IMR-90 (cell line): Measurements from ENCODE around the gene ATOH8. TPM values are rescaled to one million over a fixed set of nuclear protein-coding genes. Genes with fewer than 3 reads are reported as not detected.

ENCODE experiments used
- ATAC-seq: fragments of 200-7000 bp; cut with Tn5 transposase; 2 replicates; pipeline ENCODE4 v1.9.1; 2020; ENCODE audit warnings: low read depth, mild to moderate bottlenecking, moderate library complexity
- BruUV-seq: library from RNA; stranded (reverse); fragments of 400-500 nt; replicated peaks from 2 replicates; lab custom pipeline; 2021; lab: Mats Ljungman, UMichigan
- CTCF ChIA-PET: fragments of 300-600 bp; formaldehyde crosslinking; extraction: SDS; loops from one replicate; lab custom pipeline; 2021; ENCODE audit warnings: antibody characterized with exemption; lab: Yijun Ruan, JAX
- POLR2A ChIA-PET: fragments of 300-600 bp; sonication (Branson Sonifier 250); formaldehyde crosslinking; loops from one replicate; lab custom pipeline; 2022; ENCODE audit warnings: antibody characterized with exemption; ENCODE audit not compliant: unreplicated experiment; lab: Charles Lee
- DNase-seq: peaks from one replicate; pipeline ENCODE4 v3.0.0; 2013
- H2AFZ ChIP-seq: replicated peaks from 2 replicates; pipeline ENCODE3; 2013; ENCODE audit warnings: low read length, mild to moderate bottlenecking; ENCODE audit not compliant: poor library complexity
- H2AK5ac ChIP-seq: 2 replicates; pipeline ENCODE4 v1.6.1; 2013; ENCODE audit warnings: low read depth, low read length, inconsistent platforms
- H2AK9ac ChIP-seq: replicated peaks from 2 replicates; pipeline ENCODE3; 2013; ENCODE audit warnings: mild to moderate bottlenecking, low read depth, low read length, moderate library complexity; ENCODE audit not compliant: poor library complexity
- H2BK120ac ChIP-seq: 2 replicates; pipeline ENCODE4 v1.6.1; 2013; ENCODE audit warnings: low read depth, low read length, inconsistent platforms
- H2BK15ac ChIP-seq: 3 replicates; pipeline ENCODE4 v1.6.1; 2013; ENCODE audit warnings: low read depth, low read length, inconsistent platforms
- H2BK20ac ChIP-seq: 2 replicates; pipeline ENCODE4 v1.6.1; 2013; ENCODE audit warnings: low read depth, mild to moderate bottlenecking, inconsistent platforms, low read length, moderate library complexity
- H2BK5ac ChIP-seq: 2 replicates; pipeline ENCODE4 v1.6.1; 2013; ENCODE audit warnings: mild to moderate bottlenecking, low read depth, low read length, inconsistent platforms; ENCODE audit not compliant: poor library complexity, severe bottlenecking
- H3K14ac ChIP-seq: replicated peaks from 2 replicates; pipeline ENCODE4 v1.6.1; 2013; ENCODE audit warnings: low read depth, low read length, inconsistent platforms
- H3K18ac ChIP-seq: 2 replicates; pipeline ENCODE4 v1.6.1; 2013; ENCODE audit warnings: low read depth, low read length, control low read depth
- H3K23ac ChIP-seq: 2 replicates; pipeline ENCODE4 v1.6.1; 2013; ENCODE audit warnings: low read depth, low read length, inconsistent platforms
- H3K27ac ChIP-seq: 2 replicates; pipeline ENCODE4 v1.5.1; 2013; ENCODE audit warnings: mild to moderate bottlenecking, control low read depth, low read length; ENCODE audit not compliant: insufficient read depth
- H3K27me3 ChIP-seq: 2 replicates; pipeline ENCODE4 v1.6.1; 2013; ENCODE audit warnings: low read length; ENCODE audit not compliant: control insufficient read depth, insufficient read depth
- H3K36me3 ChIP-seq: 2 replicates; pipeline ENCODE4 v1.6.1; 2013; ENCODE audit warnings: low read length, mixed read lengths; ENCODE audit not compliant: control insufficient read depth, insufficient read depth
- H3K4ac ChIP-seq: 2 replicates; pipeline ENCODE4 v1.6.1; 2013; ENCODE audit warnings: low read depth, low read length, inconsistent platforms
- H3K4me1 ChIP-seq: 2 replicates; pipeline ENCODE4 v1.6.1; 2013; ENCODE audit warnings: low read length, mixed read lengths; ENCODE audit not compliant: control insufficient read depth, insufficient read depth
- H3K4me2 ChIP-seq: 2 replicates; pipeline ENCODE4 v1.6.1; 2013; ENCODE audit warnings: low read depth, mild to moderate bottlenecking, control low read depth, low read length, moderate library complexity
- H3K4me3 ChIP-seq: 2 replicates; pipeline ENCODE4 v1.5.1; 2013; ENCODE audit warnings: low read depth, mild to moderate bottlenecking, control low read depth, low read length, moderate library complexity; ENCODE audit not compliant: insufficient read depth
- H3K56ac ChIP-seq: 2 replicates; pipeline ENCODE4 v1.6.1; 2013; ENCODE audit warnings: low read length, inconsistent platforms; ENCODE audit not compliant: insufficient read depth; ENCODE audit errors: extremely low read depth
- H3K79me1 ChIP-seq, 2 experiments: 2 replicates each; pipeline ENCODE4 v1.6.1; 2013; ENCODE audit warnings: low read length in 2 of 2, inconsistent platforms in 1 of 2, low read depth in 1 of 2
- H3K9ac ChIP-seq: 2 replicates; pipeline ENCODE4 v1.6.1; 2013; ENCODE audit warnings: low read depth, low read length, control low read depth
- H3K9me1 ChIP-seq: 2 replicates; pipeline ENCODE4 v1.6.1; 2013; ENCODE audit warnings: low read length, inconsistent platforms; ENCODE audit not compliant: insufficient read depth
- H3K9me3 ChIP-seq: 2 replicates; pipeline ENCODE4 v1.6.1; 2013; ENCODE audit warnings: low read length; ENCODE audit not compliant: control insufficient read depth, insufficient read depth
- H4K20me1 ChIP-seq: 2 replicates; pipeline ENCODE4 v1.6.1; 2013; ENCODE audit warnings: low read length, inconsistent platforms; ENCODE audit not compliant: insufficient read depth
- H4K5ac ChIP-seq: 2 replicates; pipeline ENCODE4 v1.6.1; 2013; ENCODE audit warnings: mild to moderate bottlenecking, low read depth, low read length, control low read depth
- H4K8ac ChIP-seq, 2 experiments: 2 replicates each; pipeline ENCODE4 v1.6.1; 2013; ENCODE audit warnings: low read depth in 2 of 2, low read length in 2 of 2, control low read depth in 1 of 2, inconsistent platforms in 1 of 2
- H4K91ac ChIP-seq: 2 replicates; pipeline ENCODE4 v1.6.1; 2013; ENCODE audit warnings: low read depth, low read length, inconsistent platforms; ENCODE audit not compliant: insufficient read depth
- BHLHE40 ChIP-seq: fragments of 150-350 bp; IDR thresholded peaks from 2 replicates; pipeline ENCODE4 v1.6.1; 2016; ENCODE audit warnings: mild to moderate bottlenecking, low read depth, low read length
- CEBPB ChIP-seq: IDR thresholded peaks from 2 replicates; pipeline ENCODE4 v1.6.1; 2012; ENCODE audit warnings: low read depth, low read length, improper control_type of control experiment
- CHD1 ChIP-seq: IDR thresholded peaks from 2 replicates; pipeline ENCODE4 v1.6.1; 2012; ENCODE audit warnings: low read depth, low read length, improper control_type of control experiment
- CTCF ChIP-seq: conservative IDR thresholded peaks from 2 replicates; pipeline ENCODE4 v1.5.1; 2012; ENCODE audit warnings: mild to moderate bottlenecking, low read depth, low read length, improper control_type of control experiment
- FOS ChIP-seq: fragments of 150-350 bp; IDR thresholded peaks from 2 replicates; pipeline ENCODE4 v1.6.1; 2016; ENCODE audit warnings: low read depth, low read length
- MAFK ChIP-seq: IDR thresholded peaks from 2 replicates; pipeline ENCODE4 v1.6.1; 2012; ENCODE audit warnings: low read depth, low read length, improper control_type of control experiment
- MAZ ChIP-seq: IDR thresholded peaks from 2 replicates; pipeline ENCODE4 v1.6.1; 2012; ENCODE audit warnings: low read depth, mild to moderate bottlenecking, low read length, improper control_type of control experiment, moderate library complexity, borderline replicate concordance
- MXI1 ChIP-seq: IDR thresholded peaks from 2 replicates; pipeline ENCODE4 v1.6.1; 2012; ENCODE audit warnings: low read depth, mild to moderate bottlenecking, low read length, moderate library complexity, borderline replicate concordance
- NFE2L2 ChIP-seq: fragments of 150-350 bp; IDR thresholded peaks from 2 replicates; pipeline ENCODE4 v1.6.1; 2016; ENCODE audit warnings: low read depth, mild to moderate bottlenecking, low read length
- POLR2A ChIP-seq: IDR thresholded peaks from 2 replicates; pipeline ENCODE4 v1.6.1; 2012; ENCODE audit warnings: mild to moderate bottlenecking, low read depth, low read length
- RAD21 ChIP-seq: IDR thresholded peaks from 2 replicates; pipeline ENCODE4 v1.6.1; 2012; ENCODE audit warnings: low read length, improper control_type of control experiment
- RCOR1 ChIP-seq: IDR thresholded peaks from 2 replicates; pipeline ENCODE4 v1.6.1; 2012; ENCODE audit warnings: mild to moderate bottlenecking, low read length, improper control_type of control experiment; ENCODE audit not compliant: insufficient replicate concordance
- RFX5 ChIP-seq: IDR thresholded peaks from 2 replicates; pipeline ENCODE4 v1.8.0; 2012; ENCODE audit warnings: low read depth, mild to moderate bottlenecking, low read length, moderate library complexity
- SMC3 ChIP-seq: fragments of 150-350 bp; IDR thresholded peaks from 2 replicates; pipeline ENCODE4 v1.6.1; 2016; ENCODE audit warnings: low read depth, mild to moderate bottlenecking, antibody characterized with exemption, low read length, moderate library complexity
- USF2 ChIP-seq: fragments of 150-350 bp; IDR thresholded peaks from 2 replicates; pipeline ENCODE4 v1.6.1; 2017; ENCODE audit warnings: mild to moderate bottlenecking, antibody characterized with exemption, low read length, low read depth
- WGBS, 2 experiments: methylation state at CpG; one replicate each; pipeline versions ENCODE4 v1.1.5 to v1.1.7; 2013; ENCODE audit warnings: missing lambda C conversion rate in 2 of 2; ENCODE audit not compliant: insufficient read length in 1 of 2; ENCODE audit errors: extremely low coverage in 2 of 2; 5-methylcytosine and 5-hydroxymethylcytosine counted together
- dilution Hi-C: fragments of 300-500 bp; cut with HindIII; formaldehyde crosslinking; loops from one replicate; pipeline ENCODE4 v1.14.3; 2018; ENCODE audit warnings: low sequenced_read_pairs; ENCODE audit not compliant: unreplicated experiment
- in situ Hi-C: fragments of 300-500 bp; cut with MboI; formaldehyde crosslinking; loops from 3 replicates; pipeline ENCODE4 v1.14.3; 2019; ENCODE audit warnings: low sequenced_read_pairs, inconsistent platforms, mixed read lengths
- intact Hi-C: fragments of 100-400 bp; cut with micrococcal nuclease; formaldehyde crosslinking; loops from 2 replicates; pipeline ENCODE4 v1.10.0; 2022
- polyA plus RNA-seq, 3 experiments: library from polyadenylated mRNA; depleted of rRNA; stranded (reverse); fragments of >200 nt; gene quantifications; 2 replicates each; pipeline ENCODE4 v1.2.3, GENCODE V29; 2012; ENCODE audit warnings: low replicate concordance in 1 of 3
- total RNA-seq: library from RNA; depleted of rRNA; stranded (reverse); fragments of >200 nt; gene quantifications from 2 replicates; pipeline ENCODE4 v1.2.3, GENCODE V29; 2012
- TF ChIP-seq, protein P1 (sequence below): fragments of 150-350 bp; IDR thresholded peaks from 2 replicates; pipeline ENCODE4 v1.6.1; 2016; ENCODE audit warnings: low read depth, mild to moderate bottlenecking, low read length, moderate library complexity, borderline replicate concordance

The ATOH8 gene
- total and polyA plus RNA-seq, 2 of the 4 experiments (the other 2 are of a cell fraction), result 7.9 to 9.0 TPM

DNA sequence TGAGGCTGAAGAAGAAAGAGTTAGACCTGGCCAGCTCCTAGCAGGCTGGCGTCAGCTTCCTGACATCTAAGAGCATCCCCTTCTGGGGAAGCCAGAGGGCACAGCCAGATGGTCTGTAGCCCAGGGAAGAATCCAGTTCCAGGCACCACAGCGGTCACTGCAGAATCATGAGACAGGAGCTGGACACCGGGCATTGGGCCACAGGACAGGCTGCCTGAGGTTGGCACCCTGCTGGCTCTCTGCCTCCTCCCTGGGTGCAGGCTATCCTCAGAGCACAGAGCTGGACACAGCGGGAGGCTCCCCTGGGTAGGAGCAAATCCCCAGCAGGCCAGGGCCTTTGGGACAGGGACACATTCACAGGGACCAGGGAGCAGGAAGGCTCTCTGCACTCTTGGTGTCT is 19.8 kb upstream of the ATOH8 start:
- ChIA-PET POLR2A (no interaction called here), CTCF (interaction anchor here (0.8 to 1.1 kb wide), 3 partner anchors 65 to 80 kb away, joined by 3 to 5 read pairs (median 4); no protein-coding TSS in a partner anchor)
- in situ Hi-C loops, result no loop called here
- Histone ChIP-seq H3K23ac (no peak overlapping the region), H2BK120ac (no peak overlapping the region), H4K8ac (no peak overlapping the region), H3K56ac (no peak overlapping the region), H3K9me1 (peaks cover 6% of the 10 kb centered on the region; the same call in 1 of the 2 replicates), H3K4ac (no peak overlapping the region), H3K27ac (no peak overlapping the region), H3K4me3 (no peak overlapping the region), H2AK5ac (peak overlapping the region; percentile 46; the same call in 1 of the 2 replicates), H2AK9ac (no peak overlapping the region), H2BK15ac (no peak overlapping the region), H4K20me1 (no peaks in the 10 kb centered on the region), H3K79me1 (no peaks in the 10 kb centered on the region), H2BK20ac (no peak overlapping the region), H3K27me3 (no peaks in the 10 kb centered on the region), H3K9ac (no peak overlapping the region), H2AFZ (no peak overlapping the region), H3K18ac (no peak overlapping the region), H3K36me3 (no peaks in the 10 kb centered on the region), H3K4me2 (no peak overlapping the region), H4K91ac (no peak overlapping the region), H3K4me1 (peaks cover 9% of the 10 kb centered on the region), H3K9me3 (no peaks in the 10 kb centered on the region), H3K14ac (no peak overlapping the region), H2BK5ac (no peak overlapping the region), H4K5ac (no peak overlapping the region)
- DNase-seq (no peak), ATAC-seq (no peak)
- dilution Hi-C loops, result no loop called here
- BruUV-seq, result no TSS peak
- intact Hi-C loops, result no loop called here
- WGBS, 2 experiments, result 100% methylated on average over 3 of the region's 4 CpGs; no CpG with 5 or more reads in 1 of the 2 experiments
- no peak for TF ChIP-seq POLR2A
- TF ChIP-seq SMC3, result no peak
- no peak for TF ChIP-seq BHLHE40
- no peak for TF ChIP-seq USF2
- TF ChIP-seq CTCF, result no peak
- TF ChIP-seq CHD1, result no peak
- no peak for TF ChIP-seq MAFK
- no peak for TF ChIP-seq CEBPB
- TF ChIP-seq RCOR1, result no peak
- TF ChIP-seq MAZ, result no peak
- no peak for TF ChIP-seq RAD21
- TF ChIP-seq MXI1, result no peak
- TF ChIP-seq FOS, result no peak
- TF ChIP-seq, protein P1, sequence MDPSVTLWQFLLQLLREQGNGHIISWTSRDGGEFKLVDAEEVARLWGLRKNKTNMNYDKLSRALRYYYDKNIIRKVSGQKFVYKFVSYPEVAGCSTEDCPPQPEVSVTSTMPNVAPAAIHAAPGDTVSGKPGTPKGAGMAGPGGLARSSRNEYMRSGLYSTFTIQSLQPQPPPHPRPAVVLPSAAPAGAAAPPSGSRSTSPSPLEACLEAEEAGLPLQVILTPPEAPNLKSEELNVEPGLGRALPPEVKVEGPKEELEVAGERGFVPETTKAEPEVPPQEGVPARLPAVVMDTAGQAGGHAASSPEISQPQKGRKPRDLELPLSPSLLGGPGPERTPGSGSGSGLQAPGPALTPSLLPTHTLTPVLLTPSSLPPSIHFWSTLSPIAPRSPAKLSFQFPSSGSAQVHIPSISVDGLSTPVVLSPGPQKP, result no peak
- no peak for TF ChIP-seq RFX5
- no peak for TF ChIP-seq NFE2L2
